T-cell (primary cell): Measurements from ENCODE around the gene ALKBH3. TPM values are rescaled to one million over a fixed set of nuclear protein-coding genes. Genes with fewer than 3 reads are reported as not detected.

ENCODE experiments used
- ATAC-seq, 4 experiments: fragments of 200-7000 bp in 3 of 4; fragments of 150-1000 bp in 1 of 4; cut with Tn5 transposase; replicated peaks in 1 of 4; 1 replicate in 3 of 4; 2 replicates in 1 of 4; pipeline ENCODE4 v1.10.0; 2021; ENCODE audit warnings: moderate library complexity in 3 of 4, mild to moderate bottlenecking in 2 of 4, moderate number of reproducible peaks in 1 of 4
- CTCF ChIA-PET, 2 donors: fragments of 300-600 bp; sonication (Branson Sonifier 250); formaldehyde crosslinking; loops; one replicate each; lab custom pipeline; 2022; ENCODE audit warnings: antibody characterized with exemption in 2 of 2; lab: Charles Lee
- POLR2A ChIA-PET, 2 donors: fragments of 300-600 bp; sonication (Branson Sonifier 250); formaldehyde crosslinking; loops; one replicate each; lab custom pipeline; 2022; ENCODE audit warnings: antibody characterized with exemption in 2 of 2; lab: Charles Lee
- DNase-seq, 35 experiments: peaks; one replicate each; pipeline versions ENCODE4 v3.0.0 to v3.0.0-alpha.2; 2013 to 2023
- H3K27ac ChIP-seq: one replicate; pipeline ENCODE4 v1.5.1; 2013; ENCODE audit warnings: low read length
- H3K27me3 ChIP-seq, 2 experiments: replicated peaks in 1 of 2; 1 replicate in 1 of 2; 2 replicates in 1 of 2; pipeline versions ENCODE4 v1.6.1 to v1.7.0; 2013; ENCODE audit warnings: low read length in 1 of 2, mixed read lengths in 1 of 2; ENCODE audit not compliant: control insufficient read depth in 2 of 2, insufficient read depth in 2 of 2; ENCODE audit errors: extremely low read depth in 1 of 2
- H3K36me3 ChIP-seq, 2 donors: 1 replicate in 1 of 2; 2 replicates in 1 of 2; pipeline versions ENCODE4 v1.6.1 to v1.7.0; 2013; ENCODE audit warnings: low read length in 1 of 2; ENCODE audit not compliant: control insufficient read depth in 2 of 2, insufficient read depth in 1 of 2; ENCODE audit errors: extremely low read depth in 1 of 2
- H3K4me1 ChIP-seq, 2 experiments: 1 replicate in 1 of 2; 2 replicates in 1 of 2; pipeline versions ENCODE4 v1.6.1 to v1.7.0; 2013; ENCODE audit warnings: low read length in 2 of 2, mixed read lengths in 1 of 2; ENCODE audit not compliant: insufficient read depth in 2 of 2, control insufficient read depth in 1 of 2; ENCODE audit errors: extremely low read depth in 1 of 2
- H3K4me3 ChIP-seq, 2 donors: 1 replicate in 1 of 2; 2 replicates in 1 of 2; pipeline versions ENCODE4 v1.5.1 to v1.7.0; 2013; ENCODE audit warnings: mild to moderate bottlenecking in 2 of 2, low read length in 1 of 2, moderate library complexity in 1 of 2; ENCODE audit not compliant: control insufficient read depth in 1 of 2; ENCODE audit errors: extremely low read depth in 1 of 2
- H3K9me3 ChIP-seq: 2 replicates; pipeline ENCODE4 v1.7.0; 2013
- H3K27ac Mint-ChIP-seq, 2 donors: one replicate each; pipeline ENCODE4 v1.8.0; 2020 to 2021; ENCODE audit warnings: mild to moderate bottlenecking in 2 of 2, mixed read lengths in 2 of 2
- H3K27me3 Mint-ChIP-seq, 2 donors: one replicate each; pipeline ENCODE4 v1.8.0; 2021 to 2022; ENCODE audit warnings: mixed read lengths in 2 of 2
- H3K36me3 Mint-ChIP-seq: one replicate; pipeline ENCODE4 v1.8.0; 2021; ENCODE audit warnings: mixed read lengths
- H3K4me1 Mint-ChIP-seq, 3 donors: one replicate each; pipeline ENCODE4 v1.8.0; 2020 to 2022; ENCODE audit warnings: mixed read lengths in 3 of 3, mild to moderate bottlenecking in 1 of 3
- H3K4me3 Mint-ChIP-seq, 3 donors: one replicate each; pipeline ENCODE4 v1.8.0; 2020 to 2022; ENCODE audit warnings: mild to moderate bottlenecking in 3 of 3, mixed read lengths in 3 of 3, moderate library complexity in 3 of 3
- H3K9me3 Mint-ChIP-seq, 3 donors: one replicate each; pipeline ENCODE4 v1.8.0; 2020 to 2022; ENCODE audit warnings: mixed read lengths in 3 of 3
- WGBS: methylation state at CpG from one replicate; pipeline ENCODE4 v1.1.5; 2013; ENCODE audit warnings: missing lambda C conversion rate; ENCODE audit not compliant: insufficient coverage; 5-methylcytosine and 5-hydroxymethylcytosine counted together
- total RNA-seq, 35 experiments: library from RNA in 6 of 35; stranded (reverse) in 6 of 35; fragments of 120-200 nt in 1 of 35; gene quantifications; one replicate each; pipeline versions ENCODE4 v1.2.1 to v1.2.4 and lab custom pipeline; 2013 to 2026

The ALKBH3 gene
- total RNA-seq, 5 donors from 2014 or later (not counting 1 experiment from before 2014, with no cell fraction given), result 21.6 to 36.9 (median 34.1) TPM

- no peak overlapping the region for H3K4me3 Mint-ChIP-seq
- peaks cover 8 to 15% of the 10 kb centered on the region in 2 donors for H3K36me3 ChIP-seq
- H3K4me1 ChIP-seq, result peaks cover 0 to 3% of the 10 kb centered on the region in 2 experiments
- no peak overlapping the region for H3K4me3 ChIP-seq
- WGBS, result 88% methylated on average over 11 of the region's 12 CpGs
- H3K27me3 ChIP-seq, result no peaks in the 10 kb centered on the region
- DNase-seq (no peak), ATAC-seq (no peak)
- no peaks in the 10 kb centered on the region for H3K9me3 Mint-ChIP-seq
- peaks cover 18% of the 10 kb centered on the region for H3K36me3 Mint-ChIP-seq
- ChIA-PET CTCF (no interaction called here), POLR2A (no interaction called here)
- H3K4me1 Mint-ChIP-seq, result peaks cover 6 to 11% (median 7%) of the 10 kb centered on the region in 3 donors
- H3K27me3 Mint-ChIP-seq, result no peaks in the 10 kb centered on the region
- H3K27ac ChIP-seq, result no peak overlapping the region
- no peaks in the 10 kb centered on the region for H3K9me3 ChIP-seq
- no peak overlapping the region for H3K27ac Mint-ChIP-seq
Observed at GRCh38 chr11:43925932-43926505, 45.4 kb downstream of the ALKBH3 start.

GRCh38 chr11:43927070-43927469 is 46.4 kb downstream of the ALKBH3 start:
- Histone ChIP-seq H3K27me3 (no peaks in the 10 kb centered on the region), H3K4me1 (peaks cover 0 to 4% of the 10 kb centered on the region in 2 experiments), H3K27ac (no peak overlapping the region), H3K4me3 (no peak overlapping the region), H3K9me3 (no peaks in the 10 kb centered on the region), H3K36me3 (peaks cover 8% of the 10 kb centered on the region in 2 donors)
- Mint-ChIP-seq H3K36me3 (peaks cover 13% of the 10 kb centered on the region), H3K9me3 (no peaks in the 10 kb centered on the region), H3K4me1 (peaks cover 3 to 9% (median 9%) of the 10 kb centered on the region in 3 donors), H3K4me3 (no peak overlapping the region), H3K27me3 (no peaks in the 10 kb centered on the region), H3K27ac (no peak overlapping the region)
- no CpG with 5 or more reads among the region's 2 CpGs for WGBS
- DNase-seq (no peak), ATAC-seq (no peak)
- POLR2A ChIA-PET, result no interaction called here
- CTCF ChIA-PET, result no interaction called here

GRCh38 chr11:43927925-43928707 is 47.5 kb downstream of the ALKBH3 start:
- Histone ChIP-seq H3K9me3 (no peaks in the 10 kb centered on the region), H3K36me3 (peaks cover 0 to under 1% of the 10 kb centered on the region in 2 donors), H3K27me3 (no peaks in the 10 kb centered on the region), H3K4me3 (no peak overlapping the region), H3K27ac (no peak overlapping the region), H3K4me1 (peaks cover 0 to 4% of the 10 kb centered on the region in 2 experiments)
- ChIA-PET POLR2A (interaction anchor here in 1 of 2 donors (0.6 kb wide), 1 partner anchor 43 kb away, joined by 4 read pairs; no protein-coding TSS in a partner anchor), CTCF (no interaction called here)
- Mint-ChIP-seq H3K27ac (no peak overlapping the region), H3K4me3 (no peak overlapping the region), H3K4me1 (peaks cover 3 to 9% (median 9%) of the 10 kb centered on the region in 3 donors), H3K9me3 (no peaks in the 10 kb centered on the region), H3K27me3 (no peaks in the 10 kb centered on the region), H3K36me3 (peaks cover 7% of the 10 kb centered on the region)
- WGBS, result 93% methylated on average over 12 of the region's 13 CpGs
- ATAC-seq (no peak), DNase-seq (no peak)

- no peaks in the 10 kb centered on the region for H3K9me3 Mint-ChIP-seq
- CTCF ChIA-PET, result interaction anchor here in 1 of 2 donors (0.5 kb wide), 1 partner anchor 11 kb away, joined by 4 read pairs; no protein-coding TSS in a partner anchor
Observed at GRCh38 chr11:43928721-43929120, 48.1 kb downstream of the ALKBH3 start.

GRCh38 chr11:43930868-43931716 is 50.5 kb downstream of the ALKBH3 start:
- peaks cover 0 to 4% of the 10 kb centered on the region in 2 experiments for H3K4me1 ChIP-seq
- DNase-seq (no peak), ATAC-seq (peak in 1 of 4 experiments; percentile 17)
- POLR2A ChIA-PET, result no interaction called here
- no peak overlapping the region for H3K27ac ChIP-seq
- no peaks in the 10 kb centered on the region for H3K9me3 Mint-ChIP-seq
- H3K36me3 ChIP-seq, result no peaks in the 10 kb centered on the region
- no peak overlapping the region for H3K27ac Mint-ChIP-seq
- H3K36me3 Mint-ChIP-seq, result peaks cover 6% of the 10 kb centered on the region
- 25% methylated on average over 4 of the region's 10 CpGs for WGBS
- CTCF ChIA-PET, result interaction anchor here in 1 of 2 donors (0.6 kb wide), 1 partner anchor 70 kb away, joined by 3 read pairs; no protein-coding TSS in a partner anchor
- H3K27me3 ChIP-seq, result peaks cover 0 to 23% of the 10 kb centered on the region in 2 experiments
- peaks cover 3 to 9% (median 9%) of the 10 kb centered on the region in 3 donors for H3K4me1 Mint-ChIP-seq
- no peak overlapping the region for H3K4me3 ChIP-seq
- peaks cover 0 to 9% of the 10 kb centered on the region in 2 donors for H3K27me3 Mint-ChIP-seq
- H3K9me3 ChIP-seq, result no peaks in the 10 kb centered on the region
- no peak overlapping the region for H3K4me3 Mint-ChIP-seq

More at GRCh38 chr11:43928721-43929120, 48.1 kb downstream of the ALKBH3 start:
- Histone ChIP-seq H3K4me1 (peaks cover 0 to 4% of the 10 kb centered on the region in 2 experiments), H3K36me3 (no peaks in the 10 kb centered on the region), H3K4me3 (no peak overlapping the region), H3K9me3 (no peaks in the 10 kb centered on the region), H3K27ac (no peak overlapping the region), H3K27me3 (peaks cover 0 to 4% of the 10 kb centered on the region in 2 experiments)
- ATAC-seq (no peak), DNase-seq (no peak)
- no peaks in the 10 kb centered on the region for H3K27me3 Mint-ChIP-seq
- POLR2A ChIA-PET, result interaction anchor here in 1 of 2 donors (0.6 kb wide), 1 partner anchor 43 kb away, joined by 4 read pairs; no protein-coding TSS in a partner anchor
- H3K4me1 Mint-ChIP-seq, result peaks cover 3 to 9% (median 9%) of the 10 kb centered on the region in 3 donors
- peaks cover 7% of the 10 kb centered on the region for H3K36me3 Mint-ChIP-seq
- H3K27ac Mint-ChIP-seq, result no peak overlapping the region
- no peak overlapping the region for H3K4me3 Mint-ChIP-seq
- WGBS, result no CpG with 5 or more reads among the region's 4 CpGs

- ChIA-PET CTCF (no interaction called here), POLR2A (no interaction called here)
- Histone ChIP-seq H3K27ac (no peak overlapping the region), H3K4me1 (peaks cover 0 to 4% of the 10 kb centered on the region in 2 experiments), H3K27me3 (peaks cover 0 to 24% of the 10 kb centered on the region in 2 experiments), H3K36me3 (no peaks in the 10 kb centered on the region), H3K9me3 (no peaks in the 10 kb centered on the region), H3K4me3 (no peak overlapping the region)
- DNase-seq (no peak), ATAC-seq (no peak)
- WGBS, result 90% methylated on average over 3 of the region's 4 CpGs
- H3K9me3 Mint-ChIP-seq, result no peaks in the 10 kb centered on the region
- H3K4me3 Mint-ChIP-seq, result no peak overlapping the region
- peaks cover 3 to 9% (median 9%) of the 10 kb centered on the region in 3 donors for H3K4me1 Mint-ChIP-seq
- no peak overlapping the region for H3K27ac Mint-ChIP-seq
- H3K27me3 Mint-ChIP-seq, result peaks cover 0 to 10% of the 10 kb centered on the region in 2 donors
- H3K36me3 Mint-ChIP-seq, result peaks cover 2% of the 10 kb centered on the region
Observed at GRCh38 chr11:43931717-43932039, 51.0 kb downstream of the ALKBH3 start.
